GM19463 (cell line): ENCODE data around the gene GPR45.

Experiments used
- ATAC-seq: cut with Tn5 transposase; IDR thresholded peaks from one replicate; pipeline ENCODE4 v1.9.1; 2021; ENCODE audit warnings: mild to moderate bottlenecking, moderate library complexity; ENCODE audit not compliant: unreplicated experiment

Gene GPR45

DNA sequence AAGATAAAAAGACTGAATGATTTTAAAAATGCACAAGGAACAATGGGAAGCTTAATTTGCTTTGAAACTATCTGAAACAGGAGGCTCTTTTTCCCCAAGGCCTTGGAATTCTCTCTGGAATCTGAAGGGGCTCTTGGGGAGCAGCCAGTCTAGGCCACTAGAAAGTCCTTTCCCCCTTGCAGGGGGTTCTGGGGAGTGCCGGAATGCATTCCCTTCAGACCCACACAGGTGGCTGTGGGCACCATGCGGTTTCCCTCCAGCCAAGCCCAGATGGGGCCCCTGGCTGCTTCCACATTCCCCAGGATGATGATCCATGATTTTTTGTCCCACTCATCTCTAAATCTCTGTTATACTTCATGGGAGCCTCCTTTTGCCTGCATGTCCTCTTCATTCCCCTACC lies 10.7 kb downstream of the GPR45 start:
- no peak for ATAC-seq

DNA sequence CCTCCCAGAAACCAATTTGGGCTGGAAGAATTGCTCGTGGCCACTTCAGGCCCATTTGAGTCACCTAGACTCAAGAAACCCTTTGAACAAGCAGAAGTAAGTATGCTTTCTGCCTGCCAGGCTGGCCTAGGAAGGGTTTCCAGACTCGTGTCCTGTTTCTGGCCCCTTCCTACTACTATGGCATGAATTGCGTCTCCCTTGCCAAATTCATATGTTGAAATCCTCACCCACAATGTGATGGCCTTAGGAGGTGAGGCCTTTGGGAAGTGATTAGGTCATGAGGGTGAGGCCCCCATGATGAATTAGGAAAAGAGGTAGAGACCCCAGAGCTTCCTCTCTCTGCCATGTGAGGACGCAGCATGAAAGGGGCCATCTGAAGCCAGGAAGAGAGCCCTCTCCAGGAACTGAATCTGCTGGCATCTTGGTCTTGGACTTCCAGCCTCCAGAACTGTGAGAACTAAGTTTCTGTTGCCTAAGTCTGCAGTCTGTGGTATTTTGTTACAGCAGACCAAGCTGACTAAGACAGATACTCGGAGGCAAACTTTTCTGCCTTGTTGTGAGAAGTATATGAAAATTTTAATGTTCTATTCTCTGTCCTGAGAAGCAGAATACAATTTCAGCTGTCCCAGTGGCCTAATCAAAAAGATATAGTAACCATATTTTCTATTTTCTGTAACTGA lies 13.1 kb downstream of the GPR45 start:
- ATAC-seq, result no peak

DNA sequence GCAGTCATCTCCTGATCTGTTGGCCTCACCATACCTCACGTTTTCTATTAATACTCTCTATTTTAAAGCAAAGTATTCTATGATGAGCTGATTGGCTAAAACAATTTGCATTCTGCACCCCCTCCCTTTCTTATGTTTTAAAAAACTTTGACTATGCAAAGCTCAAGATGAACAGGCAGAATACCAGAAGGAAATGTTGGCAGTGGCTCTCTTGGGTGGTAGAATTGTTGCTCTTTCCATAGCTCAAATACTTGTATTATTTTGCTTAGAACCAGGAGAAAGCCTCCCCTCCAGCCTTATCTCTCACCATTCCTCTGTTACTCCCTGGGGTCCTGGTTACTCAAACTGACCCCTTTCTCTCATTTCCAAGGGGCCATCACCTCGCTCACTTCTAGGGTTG lies 14.4 kb downstream of the GPR45 start:
- ATAC-seq, result no peak

DNA sequence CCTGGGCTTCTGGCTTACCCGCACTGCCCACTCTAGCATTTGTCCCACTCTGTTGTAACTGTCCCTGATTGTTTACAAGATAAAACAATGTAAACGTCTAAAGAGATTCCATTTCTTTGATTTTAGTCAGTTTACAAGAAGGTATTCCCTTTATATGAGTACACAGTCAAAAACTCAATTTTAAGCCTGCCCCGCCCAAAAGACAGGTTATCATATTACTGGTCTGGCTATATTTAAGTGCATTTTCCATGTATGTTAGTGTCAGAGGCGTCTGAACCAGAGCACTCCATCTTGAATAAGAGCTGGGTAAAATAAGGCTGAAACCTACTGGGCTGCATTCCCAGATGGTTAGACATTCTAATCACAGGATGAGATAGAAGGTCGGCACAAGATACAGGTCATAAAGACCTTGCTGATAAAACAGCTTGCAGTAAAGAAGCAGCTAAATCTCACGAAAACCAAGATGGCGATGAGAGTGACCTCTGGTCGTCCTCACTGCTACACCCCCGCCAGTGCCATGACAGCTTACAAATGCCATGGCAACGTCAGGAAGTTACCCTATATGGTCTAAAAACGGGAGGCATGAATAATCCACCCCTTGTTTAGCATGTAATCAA lies 15.0 kb downstream of the GPR45 start:
- ATAC-seq, result no peak

DNA sequence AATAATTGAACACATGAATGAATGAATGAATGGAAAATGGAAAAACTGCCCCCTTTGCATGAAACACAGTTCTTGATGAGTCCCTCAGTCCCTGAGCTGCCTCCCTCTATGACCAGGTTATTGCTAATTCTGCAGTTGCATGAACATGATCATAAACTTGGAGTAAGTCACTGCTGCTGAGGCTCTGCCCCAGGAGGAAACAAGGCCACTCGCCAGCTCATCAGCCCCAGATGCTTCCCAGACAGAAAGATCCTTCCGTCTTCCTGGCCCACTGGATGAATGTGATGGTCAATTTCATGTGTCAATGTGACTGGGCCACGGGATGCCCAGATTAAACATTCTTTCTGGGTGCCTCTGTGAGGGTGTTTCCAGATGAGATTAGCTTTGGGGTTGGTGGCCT lies 16.4 kb downstream of the GPR45 start:
- ATAC-seq, result no peak

DNA sequence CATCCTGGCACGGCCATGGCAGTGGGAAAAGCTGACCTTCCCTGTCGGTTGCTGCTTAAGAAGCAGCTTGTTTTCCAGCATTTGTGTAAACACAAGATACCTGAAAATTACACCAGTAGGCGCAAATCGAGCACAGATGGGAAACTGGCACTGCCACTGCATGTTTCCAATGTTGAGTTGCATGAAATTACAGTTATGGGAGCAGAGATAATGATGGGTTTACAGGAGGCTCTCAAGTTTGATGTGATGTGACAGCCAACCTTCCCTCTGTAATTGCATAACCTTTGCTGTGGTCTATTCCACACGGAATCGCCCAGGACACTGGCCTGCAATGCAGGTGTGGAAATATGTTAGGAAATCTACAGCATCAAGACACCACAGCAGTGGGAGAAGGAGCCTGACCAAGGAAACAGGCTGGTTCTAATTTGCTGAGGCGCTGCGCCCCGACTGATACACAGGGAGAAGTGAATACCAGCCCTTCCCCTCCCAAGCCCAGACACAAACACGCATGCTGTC lies 17.4 kb downstream of the GPR45 start:
- ATAC-seq, result no peak

DNA sequence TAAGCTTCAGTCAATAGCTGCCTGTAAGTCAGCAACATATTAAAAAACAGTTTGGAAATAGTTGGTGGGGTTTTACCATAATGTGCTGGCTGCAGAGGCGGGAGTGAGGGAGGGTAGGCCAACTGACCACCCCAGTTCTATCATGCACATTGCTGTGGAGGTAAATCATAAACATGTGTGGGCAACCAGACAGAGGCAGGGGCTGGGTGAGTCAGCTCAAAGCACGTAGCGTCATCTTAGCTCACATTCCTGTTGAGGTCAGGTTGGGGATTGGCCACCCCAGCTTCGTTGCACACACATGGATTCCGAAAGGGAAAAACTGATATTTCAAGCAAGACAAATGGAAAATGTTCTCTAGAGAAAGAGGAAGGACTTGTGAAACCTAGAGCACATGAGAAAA lies 19.5 kb downstream of the GPR45 start:
- no peak for ATAC-seq

DNA sequence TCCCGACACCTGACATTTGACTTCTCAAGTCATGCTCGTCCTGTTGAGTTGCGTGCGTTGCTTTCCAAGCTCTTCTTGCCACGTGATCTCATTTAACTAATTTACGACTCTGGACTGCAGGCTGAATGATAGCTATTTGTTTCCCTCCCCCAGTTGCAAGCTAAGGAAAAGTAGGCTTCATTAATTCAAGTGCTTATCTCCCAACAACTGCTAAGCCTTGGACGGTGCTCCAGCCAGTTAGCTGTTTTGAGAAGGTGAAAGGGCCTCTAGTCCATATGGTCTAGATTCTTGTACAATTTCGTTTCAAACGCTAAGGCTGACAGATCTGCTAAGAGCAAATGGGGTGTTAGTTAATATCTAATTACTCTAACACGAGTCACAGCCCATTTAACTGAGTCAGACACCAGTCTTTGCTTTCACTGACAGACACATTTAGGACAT lies 21.1 kb downstream of the GPR45 start:
- no peak for ATAC-seq

DNA sequence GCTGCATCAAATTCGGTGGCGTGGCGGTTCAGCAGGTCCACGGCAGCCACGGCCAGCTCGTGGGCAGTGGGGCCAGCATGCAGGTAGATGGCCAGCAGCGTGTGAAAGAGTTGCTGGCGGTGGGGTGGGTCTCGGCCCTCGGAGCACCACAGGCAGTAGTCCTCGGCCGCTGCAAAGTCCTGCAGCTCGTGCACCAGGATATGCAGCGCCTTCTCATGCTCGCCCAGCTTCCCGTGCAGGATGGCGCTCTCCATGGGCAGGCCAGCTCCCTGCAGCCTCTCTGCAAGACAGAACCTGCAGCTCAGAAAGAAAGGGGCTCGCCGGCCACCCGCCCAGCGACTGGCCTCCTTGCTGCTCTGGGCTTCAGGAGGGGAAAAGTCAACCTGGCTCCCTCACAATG lies 27.9 kb downstream of the GPR45 start:
- ATAC-seq, result no peak

DNA sequence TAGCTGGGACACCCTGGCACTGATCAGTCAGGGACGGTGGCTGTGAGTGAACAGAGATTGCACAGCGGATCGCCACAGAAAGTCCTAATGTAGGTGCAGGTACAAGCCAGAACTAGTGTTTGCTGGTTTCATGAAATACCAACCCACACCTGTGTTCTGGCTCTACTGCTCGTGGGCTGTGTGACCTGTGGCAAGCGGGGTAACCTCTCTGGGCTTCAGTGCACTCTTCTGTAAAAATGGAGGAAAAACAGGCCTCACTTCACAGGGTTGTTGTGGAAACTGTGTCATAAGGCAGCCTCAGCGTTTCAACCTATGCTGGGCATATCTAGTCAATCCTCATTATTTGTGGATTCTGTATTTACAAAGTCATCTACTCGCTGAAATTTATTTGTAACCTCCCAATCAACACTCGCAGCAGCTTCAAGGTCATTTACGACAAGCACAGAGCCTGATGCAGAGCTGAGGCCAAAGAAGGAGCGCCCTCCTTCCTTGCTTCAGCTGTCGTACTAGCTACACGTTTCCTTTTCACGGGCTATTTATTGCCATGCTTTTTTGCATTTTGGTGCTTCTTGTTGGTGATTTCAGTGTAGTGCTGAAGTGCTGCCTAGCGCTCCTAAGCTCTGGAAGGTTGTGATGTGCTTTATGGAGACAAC lies 30.0 kb downstream of the GPR45 start:
- no peak for ATAC-seq

DNA sequence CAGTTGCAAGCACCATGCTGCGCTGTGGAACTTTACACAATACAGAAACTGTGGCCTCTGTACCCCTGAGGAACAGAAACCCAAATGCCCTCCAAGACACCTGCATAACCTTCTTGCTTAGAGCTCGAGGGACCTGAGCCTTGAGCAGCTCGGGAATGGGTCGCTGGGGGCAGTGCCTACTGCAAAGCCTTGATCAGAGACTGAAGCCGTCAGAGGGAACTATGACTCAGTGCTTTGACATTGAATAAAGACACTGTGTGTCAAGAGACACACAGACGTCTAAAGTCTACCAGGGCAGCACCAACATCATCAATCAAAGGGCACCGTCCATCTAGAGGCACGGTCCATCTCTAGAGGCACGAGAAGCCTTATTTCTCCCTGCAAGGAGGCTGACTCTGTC lies 30.6 kb downstream of the GPR45 start:
- no peak for ATAC-seq

DNA sequence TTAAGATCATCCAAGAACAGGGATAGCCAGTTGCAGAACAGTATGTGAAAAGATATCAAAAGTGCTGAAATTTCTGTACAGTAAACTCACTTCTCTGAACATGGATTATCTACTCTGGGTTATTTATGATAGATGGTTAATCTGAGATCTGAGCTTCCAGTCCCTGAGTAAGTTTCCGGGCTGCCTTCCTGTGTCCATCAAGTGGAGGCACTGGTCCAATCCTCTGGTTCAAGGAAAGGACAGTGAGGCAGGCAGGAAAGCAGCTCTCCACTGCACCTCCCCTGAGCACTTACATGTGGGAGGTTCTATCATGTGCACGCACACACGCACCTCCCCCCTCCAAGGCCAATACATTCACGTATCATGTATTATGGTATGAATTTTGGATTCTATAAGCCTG lies 32.5 kb downstream of the GPR45 start:
- no peak for ATAC-seq

DNA sequence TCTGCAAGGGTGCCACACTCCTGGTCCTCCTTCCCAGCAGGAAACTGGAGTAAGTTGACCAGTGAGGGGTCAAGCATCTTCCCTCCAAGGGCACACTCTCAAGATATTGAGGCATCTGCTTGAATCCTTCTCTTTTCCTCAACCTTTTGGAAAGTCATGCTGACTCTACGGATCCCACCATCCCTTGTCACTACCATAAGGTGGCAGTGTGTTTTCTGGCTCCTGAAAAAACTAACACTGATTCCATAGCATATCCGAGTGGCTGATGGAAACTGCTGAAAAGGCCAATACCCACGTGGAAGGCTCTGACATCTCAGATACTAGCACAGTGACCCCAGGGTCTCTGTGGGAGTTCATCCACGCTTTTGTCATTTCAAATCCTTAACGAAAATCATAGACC lies 37.1 kb downstream of the GPR45 start:
- ATAC-seq, result no peak

DNA sequence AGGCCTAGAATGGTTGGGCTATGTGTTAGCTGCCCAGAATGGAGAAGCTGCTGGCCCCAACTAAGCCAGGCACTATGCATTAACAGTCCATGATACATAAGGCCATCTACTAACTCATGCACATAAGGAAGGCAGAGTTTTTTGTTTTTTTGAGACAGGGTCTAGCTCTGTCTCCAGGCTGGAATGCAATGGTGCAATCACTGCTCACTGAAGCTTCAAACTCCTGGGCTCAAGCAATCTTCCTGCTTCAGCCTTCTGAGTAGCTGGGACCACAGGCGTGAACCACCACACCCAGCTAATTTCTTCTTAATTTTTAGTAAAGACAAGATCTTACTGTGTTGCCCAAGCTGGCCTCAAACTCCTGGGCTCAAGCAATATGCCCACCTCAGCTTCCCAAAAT lies 37.6 kb downstream of the GPR45 start:
- ATAC-seq, result no peak

DNA sequence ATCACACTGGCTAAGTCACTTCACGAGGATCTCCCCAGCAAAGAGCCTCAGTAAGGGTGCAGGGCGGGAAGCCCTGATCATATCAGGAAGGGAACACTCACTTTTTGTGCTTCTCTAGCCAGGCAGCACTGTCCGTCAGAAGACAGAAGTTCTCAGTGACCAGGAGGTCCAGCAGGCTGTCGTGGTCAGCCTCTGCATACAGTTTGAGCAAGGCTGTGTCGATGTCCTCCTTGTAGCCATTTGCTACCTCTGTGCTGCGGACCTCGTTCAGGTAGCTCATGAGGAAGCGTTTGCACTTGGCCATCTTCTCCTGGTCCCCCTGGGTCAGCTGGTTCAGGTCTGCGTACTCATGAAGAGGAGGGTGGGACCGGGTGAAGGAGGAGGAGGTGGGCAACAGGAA lies 38.7 kb downstream of the GPR45 start:
- ATAC-seq, result no peak

DNA sequence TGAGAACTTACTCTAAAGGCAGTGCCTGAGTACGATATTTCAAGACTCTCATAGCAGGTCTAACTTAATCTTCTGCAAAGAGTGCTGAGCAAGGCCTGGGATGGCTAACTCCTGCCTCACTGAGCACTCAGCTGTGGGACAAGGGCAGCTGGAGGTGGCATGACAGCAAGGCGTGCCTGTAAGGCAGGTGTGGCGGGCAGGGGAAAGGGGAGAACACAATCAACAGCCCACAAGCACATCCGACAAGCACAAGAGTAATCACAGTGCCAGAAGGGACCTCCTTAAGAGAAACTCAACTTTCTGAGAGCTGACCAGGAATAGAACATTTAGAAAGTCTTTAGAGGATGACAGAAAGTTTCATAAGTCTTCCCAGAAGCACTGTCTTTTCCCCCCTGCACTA lies 42.0 kb downstream of the GPR45 start:
- no peak for ATAC-seq

DNA sequence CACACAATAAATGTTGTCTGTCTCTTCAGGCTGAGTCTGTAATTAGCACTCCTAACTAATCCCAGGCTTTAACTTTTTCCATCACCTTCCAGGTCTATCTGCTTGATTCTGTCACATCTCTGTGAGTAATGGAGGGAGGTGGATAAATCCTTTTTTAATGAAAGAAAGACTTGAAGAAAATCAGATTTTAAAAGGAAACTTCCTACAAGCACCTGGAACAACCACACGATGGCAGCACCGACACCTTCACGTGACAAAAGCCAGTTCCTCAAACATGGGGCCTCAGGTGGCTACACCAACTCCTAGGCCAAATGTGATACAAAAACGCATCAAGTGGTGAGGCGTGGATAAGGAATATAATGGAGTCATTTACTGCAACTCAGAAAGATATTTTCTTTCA lies 46.1 kb downstream of the GPR45 start:
- ATAC-seq, result peak; percentile 48

DNA sequence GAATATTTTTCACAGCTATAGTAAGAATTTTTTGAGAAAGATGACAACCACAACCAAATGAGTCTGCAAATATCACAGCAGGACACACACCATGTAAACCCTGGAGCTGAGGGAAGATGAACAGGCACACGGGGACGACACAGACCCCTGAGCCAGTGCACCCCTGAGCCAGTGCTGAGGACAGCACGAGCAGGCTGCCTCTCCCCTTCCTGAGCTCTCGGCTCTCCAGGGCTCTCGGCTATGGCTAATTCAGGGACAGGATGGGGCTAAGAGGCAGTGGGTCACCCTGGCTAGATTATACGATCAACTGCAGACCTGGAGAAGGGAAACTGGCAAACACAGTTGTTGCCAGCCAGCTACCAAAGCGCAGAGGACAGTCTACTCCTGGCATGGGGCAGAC lies 46.6 kb downstream of the GPR45 start:
- no peak for ATAC-seq

DNA sequence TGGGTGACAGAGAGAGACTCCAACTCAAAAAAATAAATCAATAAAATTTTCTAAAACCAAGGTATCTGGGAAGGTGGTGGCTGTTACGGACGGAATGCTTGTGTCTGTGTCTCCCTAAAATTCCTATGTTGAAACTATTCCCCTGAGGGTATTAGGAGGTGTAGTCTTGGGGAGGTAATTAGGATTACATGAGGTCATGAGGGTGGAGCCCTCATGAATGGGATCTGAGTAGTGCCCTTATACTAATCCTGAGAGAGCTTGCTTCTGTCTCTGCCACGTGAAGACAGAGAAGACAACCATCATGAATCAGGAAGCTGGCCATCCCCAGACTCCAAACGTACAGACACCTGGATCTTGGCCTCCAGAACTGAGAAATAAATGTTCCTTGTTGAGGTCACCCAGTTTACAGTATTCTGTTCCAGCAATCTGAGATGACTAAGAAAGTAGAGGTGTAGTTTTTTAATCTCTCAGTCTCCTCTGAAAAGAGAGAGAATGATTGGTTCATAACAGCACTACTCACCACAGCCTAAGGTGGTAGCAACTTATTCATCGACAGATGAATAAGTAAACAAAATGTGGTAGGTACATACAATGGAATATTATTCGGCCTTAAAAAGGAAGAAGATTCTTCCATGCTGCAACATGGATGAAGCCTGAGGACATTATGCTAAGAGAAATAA lies 49.6 kb downstream of the GPR45 start:
- no peak for ATAC-seq

DNA sequence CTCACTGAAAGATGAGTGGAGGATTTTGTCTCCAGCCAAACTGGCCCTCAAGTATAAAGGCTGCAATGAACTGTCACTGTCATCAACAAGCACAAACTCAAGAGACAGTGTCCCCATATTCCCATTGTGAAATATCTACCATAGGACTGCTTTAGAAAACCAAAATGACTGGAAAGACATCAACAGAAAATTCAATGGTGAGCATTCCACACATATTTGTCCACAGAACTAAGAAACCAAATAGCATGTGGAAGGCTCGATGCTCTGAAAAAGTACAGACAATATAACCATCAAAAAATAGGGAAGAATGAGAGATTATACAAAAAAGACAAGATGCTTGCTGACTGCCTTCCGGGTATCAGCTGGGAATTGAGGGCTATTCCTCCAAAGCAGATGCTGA lies 50.4 kb downstream of the GPR45 start:
- no peak for ATAC-seq
